GM12865 (cell line): Measurements from ENCODE around the gene ZNF441.
"Not testable (repeated sequence)": the region's sequence is repeated elsewhere in the genome, so short reads cannot be mapped to it uniquely, and the experiment has no call there.

Experiments used
- DNase-seq: peaks from one replicate; pipeline ENCODE4 v3.0.0; 2010; ENCODE audit warnings: low read depth
- H3K4me3 ChIP-seq: 2 replicates; pipeline ENCODE4 v1.5.1; 2011; ENCODE audit warnings: mild to moderate bottlenecking, low read depth, low read length, control low read depth
- CTCF ChIP-seq: IDR thresholded peaks from 2 replicates; pipeline ENCODE4 v1.5.1; 2011; ENCODE audit warnings: low read length, control low read depth, low read depth, inconsistent platforms; ENCODE audit not compliant: insufficient read depth; ENCODE audit errors: missing control alignments

ZNF441 gene

GRCh38 chr19:11754663-11755062 lies 12.1 kb upstream of the ZNF441 start:
- TF ChIP-seq CTCF, result no peak
- no peak for DNase-seq

GRCh38 chr19:11756965-11757364 lies 9.8 kb upstream of the ZNF441 start:
- no peak for TF ChIP-seq CTCF
- no peak for DNase-seq

More at GRCh38 chr19:11754663-11755062, 12.1 kb upstream of the ZNF441 start:
- no peak overlapping the region for H3K4me3 ChIP-seq

GRCh38 chr19:11759805-11760204 lies 7.0 kb upstream of the ZNF441 start:
- no peak for DNase-seq
- TF ChIP-seq CTCF, result no peak
- no peak overlapping the region for H3K4me3 ChIP-seq

More at GRCh38 chr19:11756965-11757364, 9.8 kb upstream of the ZNF441 start:
- no peak overlapping the region for H3K4me3 ChIP-seq

- DNase-seq, result no peak
- no peak overlapping the region for H3K4me3 ChIP-seq
Observed at GRCh38 chr19:11763117-11763516, 3.7 kb upstream of the ZNF441 start.

GRCh38 chr19:11763611-11764010 lies 3.2 kb upstream of the ZNF441 start:
- TF ChIP-seq CTCF, result no peak
- no peak for DNase-seq
- H3K4me3 ChIP-seq, result no peak overlapping the region

More at GRCh38 chr19:11763117-11763516, 3.7 kb upstream of the ZNF441 start:
- no peak for TF ChIP-seq CTCF

- H3K4me3 ChIP-seq, result peak overlapping the region; percentile 77
- DNase-seq, result peak; percentile 54
- TF ChIP-seq CTCF, result no peak
Observed at GRCh38 chr19:11767633-11768133, 883 bp downstream of the ZNF441 start.

- DNase-seq, result no peak
- no peak for TF ChIP-seq CTCF
Observed at GRCh38 chr19:11769995-11770394, 3.2 kb downstream of the ZNF441 start.

GRCh38 chr19:11771520-11771919 lies 4.7 kb downstream of the ZNF441 start:
- not testable (repeated sequence) for DNase-seq, H3K4me3 ChIP-seq

More at GRCh38 chr19:11769995-11770394, 3.2 kb downstream of the ZNF441 start:
- H3K4me3 ChIP-seq, result no peak overlapping the region

GRCh38 chr19:11776669-11777068 lies 9.9 kb downstream of the ZNF441 start:
- not testable (repeated sequence) for H3K4me3 ChIP-seq, DNase-seq
